Measurements from ENCODE around the gene MICAL3.

DNA sequence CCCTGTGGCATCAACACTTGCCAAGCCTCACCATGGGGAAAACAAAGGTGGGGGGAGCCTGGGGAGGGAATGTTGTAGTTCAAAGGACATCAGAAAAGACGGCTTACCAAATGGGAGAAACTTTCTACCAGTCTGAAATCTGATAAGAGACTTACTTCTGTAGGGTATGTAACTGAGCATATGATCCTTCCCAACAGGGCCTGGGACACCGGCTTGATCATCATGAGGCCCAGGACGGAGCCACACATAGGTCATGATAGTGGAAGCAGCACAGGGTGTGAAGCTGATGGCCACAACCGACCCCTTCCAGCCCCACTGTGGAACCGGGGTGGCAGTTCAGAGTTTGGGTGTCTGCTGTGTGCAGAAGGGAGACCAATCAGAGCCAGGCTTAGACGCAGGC lies 51.1 kb downstream of the MICAL3 start:
- TF ChIP-seq, protein P1, sequence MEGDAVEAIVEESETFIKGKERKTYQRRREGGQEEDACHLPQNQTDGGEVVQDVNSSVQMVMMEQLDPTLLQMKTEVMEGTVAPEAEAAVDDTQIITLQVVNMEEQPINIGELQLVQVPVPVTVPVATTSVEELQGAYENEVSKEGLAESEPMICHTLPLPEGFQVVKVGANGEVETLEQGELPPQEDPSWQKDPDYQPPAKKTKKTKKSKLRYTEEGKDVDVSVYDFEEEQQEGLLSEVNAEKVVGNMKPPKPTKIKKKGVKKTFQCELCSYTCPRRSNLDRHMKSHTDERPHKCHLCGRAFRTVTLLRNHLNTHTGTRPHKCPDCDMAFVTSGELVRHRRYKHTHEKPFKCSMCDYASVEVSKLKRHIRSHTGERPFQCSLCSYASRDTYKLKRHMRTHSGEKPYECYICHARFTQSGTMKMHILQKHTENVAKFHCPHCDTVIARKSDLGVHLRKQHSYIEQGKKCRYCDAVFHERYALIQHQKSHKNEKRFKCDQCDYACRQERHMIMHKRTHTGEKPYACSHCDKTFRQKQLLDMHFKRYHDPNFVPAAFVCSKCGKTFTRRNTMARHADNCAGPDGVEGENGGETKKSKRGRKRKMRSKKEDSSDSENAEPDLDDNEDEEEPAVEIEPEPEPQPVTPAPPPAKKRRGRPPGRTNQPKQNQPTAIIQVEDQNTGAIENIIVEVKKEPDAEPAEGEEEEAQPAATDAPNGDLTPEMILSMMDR (IDR thresholded peaks at IDR 0.05; ENCODE audit: insufficient read depth, low read length), result no peak
- TF ChIP-seq POLR2AphosphoS5 (IDR thresholded peaks at IDR 0.05; ENCODE audit: low read depth), result no peak
- TF ChIP-seq, protein P2, sequence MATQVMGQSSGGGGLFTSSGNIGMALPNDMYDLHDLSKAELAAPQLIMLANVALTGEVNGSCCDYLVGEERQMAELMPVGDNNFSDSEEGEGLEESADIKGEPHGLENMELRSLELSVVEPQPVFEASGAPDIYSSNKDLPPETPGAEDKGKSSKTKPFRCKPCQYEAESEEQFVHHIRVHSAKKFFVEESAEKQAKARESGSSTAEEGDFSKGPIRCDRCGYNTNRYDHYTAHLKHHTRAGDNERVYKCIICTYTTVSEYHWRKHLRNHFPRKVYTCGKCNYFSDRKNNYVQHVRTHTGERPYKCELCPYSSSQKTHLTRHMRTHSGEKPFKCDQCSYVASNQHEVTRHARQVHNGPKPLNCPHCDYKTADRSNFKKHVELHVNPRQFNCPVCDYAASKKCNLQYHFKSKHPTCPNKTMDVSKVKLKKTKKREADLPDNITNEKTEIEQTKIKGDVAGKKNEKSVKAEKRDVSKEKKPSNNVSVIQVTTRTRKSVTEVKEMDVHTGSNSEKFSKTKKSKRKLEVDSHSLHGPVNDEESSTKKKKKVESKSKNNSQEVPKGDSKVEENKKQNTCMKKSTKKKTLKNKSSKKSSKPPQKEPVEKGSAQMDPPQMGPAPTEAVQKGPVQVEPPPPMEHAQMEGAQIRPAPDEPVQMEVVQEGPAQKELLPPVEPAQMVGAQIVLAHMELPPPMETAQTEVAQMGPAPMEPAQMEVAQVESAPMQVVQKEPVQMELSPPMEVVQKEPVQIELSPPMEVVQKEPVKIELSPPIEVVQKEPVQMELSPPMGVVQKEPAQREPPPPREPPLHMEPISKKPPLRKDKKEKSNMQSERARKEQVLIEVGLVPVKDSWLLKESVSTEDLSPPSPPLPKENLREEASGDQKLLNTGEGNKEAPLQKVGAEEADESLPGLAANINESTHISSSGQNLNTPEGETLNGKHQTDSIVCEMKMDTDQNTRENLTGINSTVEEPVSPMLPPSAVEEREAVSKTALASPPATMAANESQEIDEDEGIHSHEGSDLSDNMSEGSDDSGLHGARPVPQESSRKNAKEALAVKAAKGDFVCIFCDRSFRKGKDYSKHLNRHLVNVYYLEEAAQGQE (IDR thresholded peaks at IDR 0.05; ENCODE audit: insufficient replicate concordance, low read depth), result no peak
- TF ChIP-seq SPI1 (IDR thresholded peaks at IDR 0.05; ENCODE audit: borderline replicate concordance, low read depth), result no peak
